Caco-2 (cell line): ENCODE measurements around the gene TTBK2. TPM values are rescaled to one million over a fixed set of nuclear protein-coding genes. Genes with fewer than 3 reads are reported as not detected.

ENCODE experiments used
- Bru-seq: library from RNA; stranded (reverse); fragments of 400-500 nt; gene quantifications from one replicate; lab custom pipeline; 2021; lab: Mats Ljungman, UMichigan
- BruChase-seq, 2 experiments: library from RNA; stranded (reverse); fragments of 400-500 nt; gene quantifications; one replicate each; lab custom pipeline; 2021; lab: Mats Ljungman, UMichigan
- BruUV-seq: library from RNA; stranded (reverse); fragments of 400-500 nt; replicated peaks from 2 replicates; lab custom pipeline; 2021; lab: Mats Ljungman, UMichigan
- CTCF ChIA-PET: fragments of 300-600 bp; sonication (Branson Sonifier 250); formaldehyde crosslinking; loops from one replicate; lab custom pipeline; 2022; ENCODE audit warnings: antibody characterized with exemption; lab: Charles Lee
- POLR2A ChIA-PET: fragments of 300-600 bp; sonication (Branson Sonifier 250); formaldehyde crosslinking; loops from one replicate; lab custom pipeline; 2022; ENCODE audit warnings: antibody characterized with exemption; lab: Charles Lee
- DNase-seq, 2 experiments: peaks; one replicate each; pipeline versions ENCODE4 v3.0.0 to v3.0.0-alpha.2; 2020 to 2022
- H3K27me3 ChIP-seq: replicated peaks from 2 replicates; pipeline ENCODE4 v1.6.0; 2011; ENCODE audit warnings: low read length; ENCODE audit not compliant: control insufficient read depth, insufficient read depth
- H3K36me3 ChIP-seq: 2 replicates; pipeline ENCODE4 v1.5.1; 2011; ENCODE audit warnings: low read length; ENCODE audit not compliant: control insufficient read depth, insufficient read depth
- H3K4me1 ChIP-seq: fragments of 250-450 bp; sonication (Bioruptor Pico); 2 replicates; pipeline ENCODE4 v1.5.1; 2020; ENCODE audit warnings: mild to moderate bottlenecking
- H3K4me3 ChIP-seq: 2 replicates; pipeline ENCODE4 v1.5.1; 2011; ENCODE audit warnings: low read depth, mild to moderate bottlenecking, control low read depth, low read length
- H3K9me3 ChIP-seq: fragments of 250-450 bp; sonication (Bioruptor Pico); 2 replicates; pipeline ENCODE4 v1.5.1; 2020; ENCODE audit warnings: mild to moderate bottlenecking, moderate library complexity
- H3K27ac Mint-ChIP-seq: one replicate; pipeline ENCODE4 v1.8.0; 2022; ENCODE audit warnings: mixed read lengths; ENCODE audit not compliant: unreplicated experiment
- H3K27me3 Mint-ChIP-seq: one replicate; pipeline ENCODE4 v1.8.0; 2022; ENCODE audit warnings: mixed read lengths; ENCODE audit not compliant: insufficient read depth, unreplicated experiment
- H3K36me3 Mint-ChIP-seq: one replicate; pipeline ENCODE4 v1.8.0; 2022; ENCODE audit warnings: mild to moderate bottlenecking, mixed read lengths; ENCODE audit not compliant: insufficient read depth, unreplicated experiment
- H3K4me1 Mint-ChIP-seq: one replicate; pipeline ENCODE4 v1.8.0; 2022; ENCODE audit warnings: low read depth, mixed read lengths; ENCODE audit not compliant: unreplicated experiment
- H3K4me3 Mint-ChIP-seq: one replicate; pipeline ENCODE4 v1.8.0; 2022; ENCODE audit warnings: mild to moderate bottlenecking, moderate library complexity, mixed read lengths; ENCODE audit not compliant: unreplicated experiment
- H3K9me3 Mint-ChIP-seq: one replicate; pipeline ENCODE4 v1.8.0; 2022; ENCODE audit warnings: mixed read lengths; ENCODE audit not compliant: unreplicated experiment
- CTCF ChIP-seq, 2 experiments: fragments of 200-600 bp in 1 of 2; IDR thresholded peaks; 1 replicate in 1 of 2; 2 replicates in 1 of 2; pipeline versions ENCODE4 v1.5.1 to v1.8.0; 2011 to 2022; ENCODE audit warnings: antibody characterized with exemption in 1 of 2, control low read depth in 1 of 2, inconsistent platforms in 1 of 2, low read depth in 1 of 2, low read length in 1 of 2, mild to moderate bottlenecking in 1 of 2, moderate library complexity in 1 of 2; ENCODE audit not compliant: insufficient read depth in 1 of 2, severe bottlenecking in 1 of 2, unreplicated experiment in 1 of 2
- intact Hi-C: fragments of 100-400 bp; cut with micrococcal nuclease; formaldehyde crosslinking; loops from one replicate; pipeline ENCODE4 v1.10.0; 2022; ENCODE audit not compliant: unreplicated experiment
- long read RNA-seq: library from polyadenylated mRNA; stranded (forward); transcript quantifications from one replicate; pipeline ENCODE4 v2.0.0, GENCODE V29; 2022
- total RNA-seq: library from RNA; stranded (reverse); gene quantifications from 2 replicates; pipeline ENCODE4 v1.2.3, GENCODE V29; 2022

TTBK2 gene
- total RNA-seq (9.7 and 10.1 TPM in 2 replicates), Bru-seq, nascent RNA (percentile 55 among the genes with signal in this experiment), BruChase-seq, experiment 1, labeled RNA remaining after a 2-hour chase (percentile 61 among the genes with signal in this experiment), BruChase-seq, experiment 2, labeled RNA remaining after a 6-hour chase (percentile 56 among the genes with signal in this experiment)
- long read RNA-seq, partial matches to known transcripts: 1 of 3 reads
- long read RNA-seq, other reads (novel, unspliced or antisense): 2 of 3 reads

GRCh38 chr15:42920519-42921341 is at the start of gene TTBK2:
Gene TTBK2 (minus strand): TSS chr15:42920778. CDS start chr15:42878617, 42,161 bp downstream.
- no peaks in the 10 kb centered on the region for H3K9me3 Mint-ChIP-seq
- BruUV-seq: no TSS peak
- Histone ChIP-seq H3K4me1 (no peaks in the 10 kb centered on the region; the same call in 1 of the 2 replicates), H3K9me3 (no peaks in the 10 kb centered on the region), H3K27me3 (no peaks in the 10 kb centered on the region), H3K36me3 (no peaks in the 10 kb centered on the region), H3K4me3 (peak within 1 kb of the TSS; percentile 83)
- CTCF ChIA-PET: no interaction called here
- H3K27me3 Mint-ChIP-seq: no peaks in the 10 kb centered on the region
- peak; percentile 98 for DNase-seq
- peak within 1 kb of the TSS; percentile 56 for H3K27ac Mint-ChIP-seq
- H3K4me3 Mint-ChIP-seq: peak within 1 kb of the TSS; percentile 92
- POLR2A ChIA-PET: interaction anchor here (0.5 kb wide), 1 partner anchor 339 kb away, joined by 3 read pairs; no protein-coding TSS in a partner anchor
- H3K36me3 Mint-ChIP-seq: peaks cover 8% of the 10 kb centered on the region
- TF ChIP-seq CTCF (IDR thresholded peaks at IDR 0.05; ENCODE audit: insufficient read depth in 1 of 2, low read depth in 1 of 2, low read length in 1 of 2, severe bottlenecking in 1 of 2, unreplicated experiment in 1 of 2): no peak
- H3K4me1 Mint-ChIP-seq: peaks cover 9% of the 10 kb centered on the region
- intact Hi-C loops: loop anchor here (2.0 kb wide), 2 partner anchors 30 to 120 kb away; no protein-coding TSS in a partner anchor

GRCh38 chr15:42964476-42964875 is 43.9 kb upstream of the TTBK2 start:
- H3K9me3 Mint-ChIP-seq: no peaks in the 10 kb centered on the region
- Histone ChIP-seq H3K36me3 (no peaks in the 10 kb centered on the region), H3K27me3 (no peaks in the 10 kb centered on the region), H3K4me3 (no peak overlapping the region), H3K4me1 (no peaks in the 10 kb centered on the region), H3K9me3 (no peaks in the 10 kb centered on the region)
- BruUV-seq: no TSS peak
- no peak overlapping the region for H3K27ac Mint-ChIP-seq
- H3K27me3 Mint-ChIP-seq: no peaks in the 10 kb centered on the region
- no peak overlapping the region for H3K4me3 Mint-ChIP-seq
- H3K4me1 Mint-ChIP-seq: no peaks in the 10 kb centered on the region
- peaks cover 37% of the 10 kb centered on the region for H3K36me3 Mint-ChIP-seq
- no peak for TF ChIP-seq CTCF (IDR thresholded peaks at IDR 0.05; ENCODE audit: insufficient read depth in 1 of 2, low read depth in 1 of 2, low read length in 1 of 2, severe bottlenecking in 1 of 2, unreplicated experiment in 1 of 2)
- intact Hi-C loops: no loop called here
- no peak for DNase-seq
- CTCF ChIA-PET: no interaction called here
- POLR2A ChIA-PET: no interaction called here

- H3K36me3 ChIP-seq: peaks cover 2% of the 10 kb centered on the region
- DNase-seq: no peak
- Mint-ChIP-seq H3K4me1 (no peaks in the 10 kb centered on the region), H3K4me3 (no peak overlapping the region), H3K27ac (no peak overlapping the region), H3K27me3 (no peaks in the 10 kb centered on the region), H3K9me3 (no peaks in the 10 kb centered on the region), H3K36me3 (peaks cover 22% of the 10 kb centered on the region)
- H3K27me3 ChIP-seq: no peaks in the 10 kb centered on the region
- intact Hi-C loops: no loop called here
- ChIA-PET CTCF (no interaction called here), POLR2A (no interaction called here)
- no peaks in the 10 kb centered on the region for H3K4me1 ChIP-seq
- no peak overlapping the region for H3K4me3 ChIP-seq
- TF ChIP-seq CTCF (IDR thresholded peaks at IDR 0.05; ENCODE audit: insufficient read depth in 1 of 2, low read depth in 1 of 2, low read length in 1 of 2, severe bottlenecking in 1 of 2, unreplicated experiment in 1 of 2): no peak
- BruUV-seq: no TSS peak
- H3K9me3 ChIP-seq: no peaks in the 10 kb centered on the region
Observed at GRCh38 chr15:42955518-42955917, 34.9 kb upstream of the TTBK2 start.
